Superior temporal gyrus (tissue), 1 donor: ENCODE data around the gene OR56B4.

Experiments
- DNase-seq: peaks from one replicate; pipeline ENCODE4 v3.0.0-alpha.2; 2016; ENCODE audit errors: extremely low spot score

The OR56B4 gene

GRCh38 chr11:6151117-6151516 is 43.6 kb downstream of the OR56B4 start:
- no peak for DNase-seq

- no peak for DNase-seq
Observed at GRCh38 chr11:6152126-6152525, 44.6 kb downstream of the OR56B4 start.

- DNase-seq, result no peak
Observed at GRCh38 chr11:6156628-6157359, 49.3 kb downstream of the OR56B4 start.
